ENCODE results near the gene COL6A1. TPM values are rescaled to one million over a fixed set of nuclear protein-coding genes. Genes with fewer than 3 reads are reported as not detected.

COL6A1 gene, protein sequence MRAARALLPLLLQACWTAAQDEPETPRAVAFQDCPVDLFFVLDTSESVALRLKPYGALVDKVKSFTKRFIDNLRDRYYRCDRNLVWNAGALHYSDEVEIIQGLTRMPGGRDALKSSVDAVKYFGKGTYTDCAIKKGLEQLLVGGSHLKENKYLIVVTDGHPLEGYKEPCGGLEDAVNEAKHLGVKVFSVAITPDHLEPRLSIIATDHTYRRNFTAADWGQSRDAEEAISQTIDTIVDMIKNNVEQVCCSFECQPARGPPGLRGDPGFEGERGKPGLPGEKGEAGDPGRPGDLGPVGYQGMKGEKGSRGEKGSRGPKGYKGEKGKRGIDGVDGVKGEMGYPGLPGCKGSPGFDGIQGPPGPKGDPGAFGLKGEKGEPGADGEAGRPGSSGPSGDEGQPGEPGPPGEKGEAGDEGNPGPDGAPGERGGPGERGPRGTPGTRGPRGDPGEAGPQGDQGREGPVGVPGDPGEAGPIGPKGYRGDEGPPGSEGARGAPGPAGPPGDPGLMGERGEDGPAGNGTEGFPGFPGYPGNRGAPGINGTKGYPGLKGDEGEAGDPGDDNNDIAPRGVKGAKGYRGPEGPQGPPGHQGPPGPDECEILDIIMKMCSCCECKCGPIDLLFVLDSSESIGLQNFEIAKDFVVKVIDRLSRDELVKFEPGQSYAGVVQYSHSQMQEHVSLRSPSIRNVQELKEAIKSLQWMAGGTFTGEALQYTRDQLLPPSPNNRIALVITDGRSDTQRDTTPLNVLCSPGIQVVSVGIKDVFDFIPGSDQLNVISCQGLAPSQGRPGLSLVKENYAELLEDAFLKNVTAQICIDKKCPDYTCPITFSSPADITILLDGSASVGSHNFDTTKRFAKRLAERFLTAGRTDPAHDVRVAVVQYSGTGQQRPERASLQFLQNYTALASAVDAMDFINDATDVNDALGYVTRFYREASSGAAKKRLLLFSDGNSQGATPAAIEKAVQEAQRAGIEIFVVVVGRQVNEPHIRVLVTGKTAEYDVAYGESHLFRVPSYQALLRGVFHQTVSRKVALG
- 205 TPM for polyA plus RNA-seq (ENCODE audit: insufficient read length)
- long read RNA-seq, donor 1, transcript COL6A1-204 (3 exons, 968 nt): major isoform, 12 of 189 reads
- long read RNA-seq, donor 1, partial matches to known transcripts: 159 of 189 reads
- long read RNA-seq, donor 1, other reads (novel, unspliced or antisense): 15 of 189 reads
- long read RNA-seq, donor 2, transcript COL6A1-204 (3 exons, 968 nt): major isoform, 11 of 27 reads
- long read RNA-seq, donor 2, partial matches to known transcripts: 8 of 27 reads
- long read RNA-seq, donor 2, other reads (novel, unspliced or antisense): 5 of 27 reads
- long read RNA-seq, donor 3, transcript COL6A1-206 (6 exons, 2,358 nt): major isoform, 5 of 27 reads
- long read RNA-seq, donor 3, partial matches to known transcripts: 7 of 27 reads
- long read RNA-seq, donor 3, other reads (novel, unspliced or antisense): 11 of 27 reads
- long read RNA-seq, donor 4, partial matches to known transcripts: 0 of 2 reads
- long read RNA-seq, donor 4, other reads (novel, unspliced or antisense): 0 of 2 reads
- long read RNA-seq, donor 5, partial matches to known transcripts: 98 of 102 reads
- long read RNA-seq, donor 5, other reads (novel, unspliced or antisense): 0 of 102 reads
- long read RNA-seq, donor 6, partial matches to known transcripts: 130 of 143 reads
- long read RNA-seq, donor 6, other reads (novel, unspliced or antisense): 9 of 143 reads
- long read RNA-seq, donor 7, transcript COL6A1-204 (3 exons, 968 nt): major isoform, 6 of 40 reads
- long read RNA-seq, donor 7, partial matches to known transcripts: 16 of 40 reads
- long read RNA-seq, donor 7, other reads (novel, unspliced or antisense): 15 of 40 reads
- long read RNA-seq, donor 8, partial matches to known transcripts: 0 of 6 reads
- long read RNA-seq, donor 8, other reads (novel, unspliced or antisense): 6 of 6 reads

DNA sequence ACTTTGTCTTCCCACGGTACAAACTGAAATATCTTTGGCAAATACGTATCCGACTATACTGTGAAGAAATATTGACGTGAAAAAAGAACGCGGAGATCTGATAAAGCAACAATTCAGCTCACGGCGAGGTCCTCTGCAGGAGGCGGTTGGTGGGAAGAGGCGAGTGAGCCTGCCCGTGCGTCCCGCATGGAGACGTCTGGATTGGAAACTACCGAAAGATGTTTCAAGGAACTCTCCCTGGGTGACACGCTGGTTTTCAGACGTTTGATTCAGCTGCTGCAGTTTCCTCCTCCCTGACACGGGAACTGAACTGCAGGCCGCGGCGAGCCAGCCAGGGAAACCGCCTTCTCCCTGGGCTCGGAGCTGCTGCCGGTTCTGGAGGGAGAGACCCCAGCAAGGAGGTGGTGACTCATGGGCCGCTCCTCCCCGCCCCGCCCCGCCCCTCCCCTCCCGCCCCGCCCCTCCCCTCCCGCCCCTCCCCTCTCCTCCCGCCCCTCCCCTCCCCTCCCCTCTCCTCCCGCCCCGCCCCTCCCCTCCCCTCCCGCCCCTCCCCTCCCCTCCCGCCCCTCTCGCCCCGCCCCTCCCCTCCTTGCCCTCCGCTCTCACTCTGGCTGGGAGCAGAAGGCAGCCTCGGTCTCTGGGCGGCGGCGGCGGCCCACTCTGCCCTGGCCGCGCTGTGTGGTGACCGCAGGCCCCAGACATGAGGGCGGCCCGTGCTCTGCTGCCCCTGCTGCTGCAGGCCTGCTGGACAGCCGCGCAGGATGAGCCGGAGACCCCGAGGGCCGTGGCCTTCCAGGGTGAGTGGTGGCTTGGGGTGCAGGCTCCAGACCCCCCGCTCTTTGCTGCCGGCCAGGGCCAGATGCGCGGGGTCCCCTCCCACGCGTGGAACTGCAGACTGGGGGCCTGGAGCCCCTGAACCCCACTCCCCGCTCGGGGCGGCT is at the start of gene COL6A1:
COL6A1 (plus strand) TSS at position 620 of the 941 bp plus-strand sequence; CDS start at position 701, 81 bp downstream.
- DNase-seq: peak; percentile 74

DNA sequence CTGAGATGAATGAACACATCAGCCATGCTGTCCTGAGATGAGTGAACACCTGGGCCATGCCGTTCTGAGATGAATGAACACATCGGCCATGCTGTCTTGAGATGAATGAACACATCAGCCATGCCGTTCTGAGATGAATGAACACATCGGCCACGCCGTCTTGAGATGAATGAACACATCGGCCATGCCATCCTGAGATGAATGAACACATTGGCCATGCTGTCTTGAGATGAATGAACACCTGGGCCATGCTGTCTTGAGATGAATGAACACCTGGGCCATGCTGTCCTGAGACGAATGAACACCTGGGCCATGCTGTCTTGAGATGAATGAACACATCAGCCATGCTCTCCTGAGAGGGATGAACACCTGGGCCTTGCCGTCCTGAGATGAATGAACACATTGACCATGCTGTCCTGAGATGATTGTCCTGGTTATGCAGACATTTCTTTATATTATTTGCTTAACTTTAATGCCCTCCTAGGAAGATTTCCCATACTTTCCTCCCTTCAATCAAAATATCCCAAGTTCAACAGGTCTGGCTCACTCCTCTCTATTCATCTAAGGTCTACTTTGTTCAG is 48.6 kb upstream of the COL6A1 start:
- DNase-seq: no peak

DNA sequence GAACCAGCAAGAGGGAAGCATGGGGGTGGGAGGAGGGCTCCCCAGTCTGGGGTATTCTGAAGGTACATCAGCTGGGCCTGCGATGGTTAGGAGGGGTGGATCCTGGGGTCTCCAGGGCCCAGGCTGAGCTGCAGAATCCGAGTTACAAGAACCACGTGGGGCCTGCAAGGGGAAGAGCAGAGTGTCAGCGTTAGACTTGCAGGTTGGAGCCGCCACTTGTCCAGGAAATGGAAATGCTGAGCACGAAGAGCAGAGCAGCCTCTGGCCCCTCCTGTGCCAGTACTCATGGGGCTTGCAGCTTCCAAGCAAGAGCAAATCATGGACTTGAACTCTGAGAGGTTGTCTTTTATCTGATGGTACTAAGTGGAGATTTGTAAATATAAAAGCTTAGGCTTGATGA is 47.5 kb upstream of the COL6A1 start:
- no peak for DNase-seq

- no peak for DNase-seq
Measured at GRCh38 chr21:45934554-45934953, 47.0 kb upstream of the COL6A1 start.

DNA sequence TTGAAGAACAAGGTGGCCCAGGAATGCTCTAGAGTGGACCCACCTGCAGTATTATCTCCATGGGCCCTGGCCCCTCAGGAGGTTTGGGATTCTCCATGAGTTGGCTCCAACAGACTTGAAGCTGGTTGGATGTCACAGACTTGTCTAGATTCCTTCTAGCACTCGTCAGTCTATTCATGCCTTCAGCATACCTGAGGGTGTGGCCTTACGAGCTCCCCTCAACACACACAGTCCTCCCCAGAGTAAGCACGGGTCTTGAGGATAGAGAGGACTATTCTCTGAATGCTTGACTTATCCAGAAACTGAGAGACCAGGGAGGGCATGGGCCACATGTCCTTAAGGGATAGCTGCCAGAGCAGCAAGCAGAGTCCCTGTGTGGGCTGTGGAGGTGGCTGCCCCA is 45.9 kb upstream of the COL6A1 start:
- DNase-seq: no peak

DNA sequence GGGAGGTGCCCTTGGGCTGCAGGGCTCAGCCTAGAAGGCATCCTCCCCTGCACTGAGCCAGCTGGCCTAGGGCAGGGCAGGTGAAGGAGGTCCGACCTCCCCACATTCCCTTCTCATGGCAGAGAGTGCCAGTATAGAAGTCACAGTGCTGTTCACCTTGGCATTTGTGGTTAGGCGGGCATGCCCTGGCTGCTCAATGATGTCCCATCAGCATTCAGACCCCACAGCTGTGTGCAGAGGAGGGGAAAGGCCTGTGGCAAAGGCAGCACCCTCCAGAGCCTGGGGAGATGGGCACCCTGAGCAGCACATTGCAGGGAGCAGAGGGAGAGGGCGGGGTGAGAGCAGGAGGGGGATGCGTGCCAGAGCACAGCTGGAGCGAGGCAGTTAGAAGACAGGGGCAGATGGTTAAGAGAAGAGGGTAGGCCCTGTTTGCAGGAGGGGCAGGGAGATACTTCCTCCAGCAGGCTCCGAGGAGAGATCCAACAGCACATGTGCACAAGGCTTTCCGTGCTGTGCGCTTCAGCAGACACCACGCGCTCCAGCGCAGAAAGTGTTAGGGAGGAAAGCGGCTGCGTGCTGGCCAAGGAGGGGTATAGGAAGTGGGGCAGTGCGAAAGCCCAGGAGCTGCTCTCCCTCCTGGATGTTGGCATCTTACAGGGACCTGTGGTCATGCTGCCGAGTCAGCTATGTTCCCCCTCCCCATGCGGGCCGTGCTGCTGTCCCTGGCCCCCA is 43.7 kb upstream of the COL6A1 start:
- DNase-seq: no peak

DNA sequence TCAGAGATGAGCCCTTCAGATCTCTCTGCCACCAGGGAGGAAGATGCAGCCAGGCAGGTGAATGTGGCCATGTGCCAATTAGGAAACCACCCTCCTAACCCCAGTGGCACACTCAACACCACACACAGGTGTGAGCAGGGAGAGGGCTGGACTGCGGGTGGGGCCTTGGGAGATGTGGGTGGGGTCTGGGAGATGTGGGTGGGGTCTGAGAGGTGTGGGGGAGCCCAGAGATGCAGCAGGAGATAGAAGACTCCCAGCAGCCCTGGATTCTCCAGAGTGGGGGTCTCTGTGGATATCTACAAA is 43.2 kb upstream of the COL6A1 start:
- DNase-seq: no peak

GRCh38 chr21:45938811-45939520 is 42.6 kb upstream of the COL6A1 start:
- DNase-seq: no peak

- DNase-seq: no peak
Measured at GRCh38 chr21:45939521-45940045, 42.0 kb upstream of the COL6A1 start.

GRCh38 chr21:45940091-45940490 is 41.5 kb upstream of the COL6A1 start:
- DNase-seq: no peak

GRCh38 chr21:45940621-45941337 is 40.8 kb upstream of the COL6A1 start:
- no peak for DNase-seq

GRCh38 chr21:45941338-45941710 is 40.2 kb upstream of the COL6A1 start:
- DNase-seq: no peak

DNA sequence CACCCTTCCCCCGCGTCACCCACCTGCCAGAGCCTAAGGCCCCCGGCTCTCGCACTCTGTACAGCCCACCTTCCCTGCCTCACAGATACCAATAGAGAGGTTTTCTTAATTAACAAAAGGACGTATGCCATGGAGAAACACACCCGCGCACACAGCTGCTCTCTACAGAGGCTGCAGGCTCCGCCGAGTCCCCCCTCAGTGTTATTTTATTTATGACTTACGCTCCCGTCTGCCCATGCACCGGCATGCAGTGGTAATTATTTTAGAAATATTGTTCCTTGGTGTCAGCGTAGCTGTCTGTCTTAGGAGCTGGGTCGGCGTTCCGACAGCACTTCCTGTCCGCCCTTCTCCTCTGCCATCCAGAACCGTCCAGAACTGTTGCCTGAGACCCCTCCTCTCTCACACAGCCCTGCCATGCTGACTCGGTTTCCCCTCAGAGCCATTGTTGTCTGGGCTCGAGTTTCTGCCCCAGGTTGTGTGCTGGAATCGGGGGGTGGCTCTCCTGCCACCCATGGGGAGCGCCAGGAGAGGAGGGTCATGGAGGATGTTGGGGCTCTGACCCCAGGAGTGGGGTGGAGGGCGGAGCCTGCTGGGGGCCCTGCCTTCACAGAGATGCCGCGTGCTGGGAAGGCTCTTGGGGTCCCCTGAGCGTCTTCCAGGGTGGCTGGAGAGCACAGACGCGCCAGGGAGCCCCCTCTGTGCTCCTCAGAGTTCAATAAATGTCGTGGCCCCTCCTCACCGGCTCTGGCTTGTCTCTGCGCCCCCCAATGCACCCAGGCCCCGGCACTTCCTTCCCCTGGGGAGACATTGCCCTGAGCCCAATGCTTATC is 39.6 kb upstream of the COL6A1 start:
- no peak for DNase-seq

GRCh38 chr21:45942755-45943629 is 38.6 kb upstream of the COL6A1 start:
- no peak for DNase-seq

All from left kidney (tissue), 8 donors.